Thyroid gland (tissue), 4 donors: ENCODE data around the gene GCSAM.

Source experiments
- POLR2A ChIP-seq, 2 donors: fragments of 450-650 bp; IDR thresholded peaks; one replicate each; pipeline ENCODE4 v1.6.1; 2017; ENCODE audit warnings: antibody characterized with exemption in 2 of 2, mild to moderate bottlenecking in 2 of 2, moderate library complexity in 1 of 2
- TF ChIP-seq, protein P1 (sequence below), 6 experiments: fragments of 200-600 bp in 3 of 6; fragments of 450-650 bp in 3 of 6; sonication (generic) in 3 of 6; IDR thresholded peaks; one replicate each; pipeline ENCODE4 v1.5.1; 2016 to 2019; ENCODE audit warnings: antibody characterized with exemption in 6 of 6, mild to moderate bottlenecking in 2 of 6, inconsistent platforms in 1 of 6, moderate library complexity in 1 of 6

DNA sequence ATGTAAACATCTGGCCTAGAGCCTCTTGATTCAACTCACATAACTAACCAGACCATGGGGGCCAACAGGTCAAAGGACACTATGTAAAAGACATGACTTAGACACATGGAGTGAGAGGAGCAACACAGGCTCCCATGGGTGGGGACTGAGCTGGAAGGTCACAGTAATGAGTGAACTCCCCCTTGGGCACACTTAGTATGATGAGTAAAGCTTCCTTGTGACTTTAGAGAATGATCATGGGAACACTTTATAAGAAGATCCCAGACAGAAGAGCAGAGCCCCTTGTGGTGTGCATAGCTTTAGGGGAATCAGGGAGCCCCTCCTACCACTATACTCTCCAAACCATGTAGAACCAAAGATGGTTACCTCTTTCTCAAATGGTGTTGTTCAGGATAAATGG lies 10.2 kb downstream of the GCSAM start:
- TF ChIP-seq, protein P1, sequence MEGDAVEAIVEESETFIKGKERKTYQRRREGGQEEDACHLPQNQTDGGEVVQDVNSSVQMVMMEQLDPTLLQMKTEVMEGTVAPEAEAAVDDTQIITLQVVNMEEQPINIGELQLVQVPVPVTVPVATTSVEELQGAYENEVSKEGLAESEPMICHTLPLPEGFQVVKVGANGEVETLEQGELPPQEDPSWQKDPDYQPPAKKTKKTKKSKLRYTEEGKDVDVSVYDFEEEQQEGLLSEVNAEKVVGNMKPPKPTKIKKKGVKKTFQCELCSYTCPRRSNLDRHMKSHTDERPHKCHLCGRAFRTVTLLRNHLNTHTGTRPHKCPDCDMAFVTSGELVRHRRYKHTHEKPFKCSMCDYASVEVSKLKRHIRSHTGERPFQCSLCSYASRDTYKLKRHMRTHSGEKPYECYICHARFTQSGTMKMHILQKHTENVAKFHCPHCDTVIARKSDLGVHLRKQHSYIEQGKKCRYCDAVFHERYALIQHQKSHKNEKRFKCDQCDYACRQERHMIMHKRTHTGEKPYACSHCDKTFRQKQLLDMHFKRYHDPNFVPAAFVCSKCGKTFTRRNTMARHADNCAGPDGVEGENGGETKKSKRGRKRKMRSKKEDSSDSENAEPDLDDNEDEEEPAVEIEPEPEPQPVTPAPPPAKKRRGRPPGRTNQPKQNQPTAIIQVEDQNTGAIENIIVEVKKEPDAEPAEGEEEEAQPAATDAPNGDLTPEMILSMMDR (IDR thresholded peaks at IDR 0.05): no peak
- TF ChIP-seq POLR2A (IDR thresholded peaks at IDR 0.05): no peak
